ENCODE measurements around the gene ZBTB43.
"Not testable (repeated sequence)": the region's sequence is repeated elsewhere in the genome, so short reads cannot be mapped to it uniquely, and the experiment has no call there.

ZBTB43 gene

GRCh38 chr9:126804696-126805553, at the start of gene ZBTB43:
ZBTB43 (plus strand) TSS chr9:126805040; CDS start chr9:126832510, 27,470 bp downstream.
- peak; percentile 98 for DNase-seq (ENCODE audit: low spot score)

- no peak for DNase-seq (ENCODE audit: low spot score)
Observed at GRCh38 chr9:126755317-126755875, 49.4 kb upstream of the ZBTB43 start.

- DNase-seq (ENCODE audit: low spot score): no peak
Observed at GRCh38 chr9:126756238-126756637, 48.6 kb upstream of the ZBTB43 start.

- DNase-seq (ENCODE audit: low spot score): no peak
Observed at GRCh38 chr9:126756876-126757415, 47.9 kb upstream of the ZBTB43 start.

GRCh38 chr9:126758916-126759585, 45.8 kb upstream of the ZBTB43 start:
- no peak for DNase-seq (ENCODE audit: low spot score)

GRCh38 chr9:126761274-126761673, 43.6 kb upstream of the ZBTB43 start:
- DNase-seq (ENCODE audit: low spot score): no peak

GRCh38 chr9:126763130-126763764, 41.6 kb upstream of the ZBTB43 start:
- DNase-seq (ENCODE audit: low spot score): no peak

GRCh38 chr9:126773004-126773607, 31.7 kb upstream of the ZBTB43 start:
- no peak for DNase-seq (ENCODE audit: low spot score)

GRCh38 chr9:126775926-126776325, 28.9 kb upstream of the ZBTB43 start:
- no peak for DNase-seq (ENCODE audit: low spot score)

GRCh38 chr9:126777733-126778132, 27.1 kb upstream of the ZBTB43 start:
- no peak for DNase-seq (ENCODE audit: low spot score)

- no peak for DNase-seq (ENCODE audit: low spot score)
Observed at GRCh38 chr9:126778141-126778540, 26.7 kb upstream of the ZBTB43 start.

- not testable (repeated sequence) for DNase-seq (ENCODE audit: low spot score)
Observed at GRCh38 chr9:126778696-126779095, 26.1 kb upstream of the ZBTB43 start.

GRCh38 chr9:126781186-126782052, 23.4 kb upstream of the ZBTB43 start:
- peak; percentile 85 for DNase-seq (ENCODE audit: low spot score)

- DNase-seq (ENCODE audit: low spot score): no peak
Observed at GRCh38 chr9:126782053-126782388, 22.8 kb upstream of the ZBTB43 start.

GRCh38 chr9:126783949-126784348, 20.9 kb upstream of the ZBTB43 start:
- no peak for DNase-seq (ENCODE audit: low spot score)

GRCh38 chr9:126784401-126784800, 20.4 kb upstream of the ZBTB43 start:
- no peak for DNase-seq (ENCODE audit: low spot score)

GRCh38 chr9:126784841-126785240, 20.0 kb upstream of the ZBTB43 start:
- not testable (repeated sequence) for DNase-seq (ENCODE audit: low spot score)

GRCh38 chr9:126788046-126788445, 16.8 kb upstream of the ZBTB43 start:
- DNase-seq (ENCODE audit: low spot score): no peak

- no peak for DNase-seq (ENCODE audit: low spot score)
Observed at GRCh38 chr9:126788634-126789349, 16.0 kb upstream of the ZBTB43 start.

GRCh38 chr9:126790561-126790960, 14.3 kb upstream of the ZBTB43 start:
- no peak for DNase-seq (ENCODE audit: low spot score)
